ENCODE results near the gene ADIPOR2.

Gene ADIPOR2

GRCh38 chr12:1782215-1782614 lies 91.3 kb downstream of the ADIPOR2 start:
- no peak for DNase-seq

GRCh38 chr12:1787714-1788113 lies 96.8 kb downstream of the ADIPOR2 start:
- DNase-seq: no peak

- DNase-seq: no peak
Measured at GRCh38 chr12:1790444-1790843, 99.6 kb downstream of the ADIPOR2 start.

- peak; percentile 77 for DNase-seq
Measured at GRCh38 chr12:1791104-1791841, 100.4 kb downstream of the ADIPOR2 start.

GRCh38 chr12:1792406-1792805 lies 101.5 kb downstream of the ADIPOR2 start:
- DNase-seq: no peak

GRCh38 chr12:1793426-1794210 lies 102.7 kb downstream of the ADIPOR2 start:
- DNase-seq: no peak

GRCh38 chr12:1794440-1795090 lies 103.7 kb downstream of the ADIPOR2 start:
- DNase-seq: no peak

GRCh38 chr12:1795221-1795784 lies 104.4 kb downstream of the ADIPOR2 start:
- DNase-seq: peak; percentile 32

GRCh38 chr12:1795785-1796514 lies 105.1 kb downstream of the ADIPOR2 start:
- DNase-seq: peak; percentile 82

GRCh38 chr12:1796515-1797010 lies 105.7 kb downstream of the ADIPOR2 start:
- no peak for DNase-seq

- no peak for DNase-seq
Measured at GRCh38 chr12:1797011-1797901, 106.4 kb downstream of the ADIPOR2 start.

GRCh38 chr12:1797991-1798640 lies 107.2 kb downstream of the ADIPOR2 start:
- DNase-seq: no peak

GRCh38 chr12:1798641-1799020 lies 107.8 kb downstream of the ADIPOR2 start:
- no peak for DNase-seq

- no peak for DNase-seq
Measured at GRCh38 chr12:1799051-1799881, 108.4 kb downstream of the ADIPOR2 start.

- DNase-seq: no peak
Measured at GRCh38 chr12:1799882-1800400, 109.1 kb downstream of the ADIPOR2 start.

- DNase-seq: peak; percentile 89
Measured at GRCh38 chr12:1800401-1801302, 109.8 kb downstream of the ADIPOR2 start.

GRCh38 chr12:1801303-1801975 lies 110.6 kb downstream of the ADIPOR2 start:
- DNase-seq: no peak

GRCh38 chr12:1803736-1804135 lies 112.9 kb downstream of the ADIPOR2 start:
- no peak for DNase-seq
